ENCODE results near the gene APIP. TPM values are rescaled to one million over a fixed set of nuclear protein-coding genes. Genes with fewer than 3 reads are reported as not detected.
"Not testable (repeated sequence)": the region's sequence is repeated elsewhere in the genome, so short reads cannot be mapped to it uniquely, and the experiment has no call there.

The APIP gene
- total and polyA plus RNA-seq, 2 donors (not counting 1 experiment from before 2014, with no cell fraction given): 32.2 to 32.7 TPM

DNA sequence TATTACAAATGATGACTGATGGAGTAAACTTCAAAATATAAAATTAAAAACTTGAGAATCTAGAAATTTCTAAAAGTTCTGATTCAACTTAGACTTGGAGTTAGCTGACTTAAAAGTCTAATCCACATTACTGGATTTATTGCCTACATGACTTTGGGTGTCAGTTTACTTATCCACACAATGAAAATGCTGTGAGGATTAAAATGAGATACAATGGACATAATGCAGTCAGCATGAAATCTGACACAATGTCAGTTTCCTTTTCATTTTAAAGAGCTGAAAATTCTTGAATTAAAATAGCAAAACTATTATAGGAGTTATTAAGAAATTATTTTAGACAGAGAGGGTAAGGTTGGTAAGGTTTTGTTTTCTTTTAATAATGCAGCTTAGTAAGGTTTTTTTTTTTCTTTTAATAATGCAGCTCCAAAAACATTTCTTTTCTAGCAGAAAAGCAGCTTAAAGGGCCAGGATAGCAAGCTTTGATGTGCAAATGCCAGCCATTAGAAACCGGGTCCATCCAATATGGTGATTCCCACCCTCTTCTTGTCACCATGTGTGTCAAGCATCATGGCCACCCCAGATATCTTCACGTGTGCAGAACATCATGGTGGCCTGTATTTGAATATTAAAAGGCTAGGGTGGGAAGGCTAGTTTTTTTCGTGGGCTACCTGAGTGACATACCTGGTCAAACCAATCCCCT lies 18.9 kb downstream of the APIP start:
- Histone ChIP-seq H2AFZ (ENCODE audit: low read length) (no peak overlapping the region), H3K36me3 (ENCODE audit: control insufficient read depth, insufficient read depth, low read length) (no peaks in the 10 kb centered on the region), H3K4me2 (ENCODE audit: extremely low read depth, insufficient read depth, low read length) (no peak overlapping the region), H3K27ac (ENCODE audit: insufficient read depth, low read length) (no peak overlapping the region), H3K27me3 (ENCODE audit: control insufficient read depth, insufficient read depth, low read length) (no peaks in the 10 kb centered on the region), H4K20me1 (ENCODE audit: control insufficient read depth, extremely low read depth, insufficient read depth, low read length) (no peaks in the 10 kb centered on the region), H3K9ac (ENCODE audit: insufficient read depth, low read length) (no peak overlapping the region), H3K4me1 (ENCODE audit: control insufficient read depth, extremely low read depth, insufficient read depth, low read length) (no peaks in the 10 kb centered on the region), H3K4me3 (replicated peaks in 1 of 4; ENCODE audit: control extremely low read depth in 1 of 4, insufficient read depth in 1 of 4, low read depth in 3 of 4, low read length in 4 of 4) (no peak overlapping the region), H3K79me2 (ENCODE audit: control insufficient read depth, insufficient read depth, low read length) (peaks cover 2% of the 10 kb centered on the region), H3K9me3 (ENCODE audit: control insufficient read depth, insufficient read depth, low read depth, low read length) (no peaks in the 10 kb centered on the region)
- TF ChIP-seq, protein P1, sequence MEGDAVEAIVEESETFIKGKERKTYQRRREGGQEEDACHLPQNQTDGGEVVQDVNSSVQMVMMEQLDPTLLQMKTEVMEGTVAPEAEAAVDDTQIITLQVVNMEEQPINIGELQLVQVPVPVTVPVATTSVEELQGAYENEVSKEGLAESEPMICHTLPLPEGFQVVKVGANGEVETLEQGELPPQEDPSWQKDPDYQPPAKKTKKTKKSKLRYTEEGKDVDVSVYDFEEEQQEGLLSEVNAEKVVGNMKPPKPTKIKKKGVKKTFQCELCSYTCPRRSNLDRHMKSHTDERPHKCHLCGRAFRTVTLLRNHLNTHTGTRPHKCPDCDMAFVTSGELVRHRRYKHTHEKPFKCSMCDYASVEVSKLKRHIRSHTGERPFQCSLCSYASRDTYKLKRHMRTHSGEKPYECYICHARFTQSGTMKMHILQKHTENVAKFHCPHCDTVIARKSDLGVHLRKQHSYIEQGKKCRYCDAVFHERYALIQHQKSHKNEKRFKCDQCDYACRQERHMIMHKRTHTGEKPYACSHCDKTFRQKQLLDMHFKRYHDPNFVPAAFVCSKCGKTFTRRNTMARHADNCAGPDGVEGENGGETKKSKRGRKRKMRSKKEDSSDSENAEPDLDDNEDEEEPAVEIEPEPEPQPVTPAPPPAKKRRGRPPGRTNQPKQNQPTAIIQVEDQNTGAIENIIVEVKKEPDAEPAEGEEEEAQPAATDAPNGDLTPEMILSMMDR (conservative IDR thresholded peaks at IDR 0.05 in 1 of 2, IDR thresholded peaks at IDR 0.05 in 1 of 2; ENCODE audit: low read depth in 1 of 2, low read length in 2 of 2): no peak
- TF ChIP-seq EZH2 (IDR thresholded peaks at IDR 0.05; ENCODE audit: low read length, missing control alignments): no peak
- DNase-seq (ENCODE audit: low read depth in 2 of 2): no peak

DNA sequence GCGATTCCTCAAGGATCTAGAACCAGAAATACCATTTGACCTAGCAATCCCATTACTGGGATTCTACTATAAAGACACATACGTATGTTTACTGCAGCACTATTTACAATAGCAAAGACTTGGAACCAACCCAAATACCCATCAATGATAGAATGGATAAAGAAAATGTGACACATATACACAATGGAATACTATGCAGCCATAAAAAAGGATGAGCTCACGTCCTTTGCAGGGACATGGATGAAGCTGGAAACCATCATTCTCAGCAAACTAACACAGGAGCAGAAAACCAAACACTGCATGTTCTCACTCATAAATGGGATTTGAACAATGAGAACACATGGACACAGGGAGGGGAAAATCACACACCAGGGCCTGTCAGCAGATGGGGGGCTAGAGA lies 20.0 kb downstream of the APIP start:
- not testable (repeated sequence) for H3K4me1 ChIP-seq (ENCODE audit: control insufficient read depth, extremely low read depth, insufficient read depth, low read length); H4K20me1 ChIP-seq (ENCODE audit: control insufficient read depth, extremely low read depth, insufficient read depth, low read length); H3K27ac ChIP-seq (ENCODE audit: insufficient read depth, low read length); H2AFZ ChIP-seq (ENCODE audit: low read length); DNase-seq (ENCODE audit: low read depth in 2 of 2); H3K4me2 ChIP-seq (ENCODE audit: extremely low read depth, insufficient read depth, low read length); H3K4me3 ChIP-seq (replicated peaks in 1 of 4; ENCODE audit: control extremely low read depth in 1 of 4, insufficient read depth in 1 of 4, low read depth in 3 of 4, low read length in 4 of 4); H3K9ac ChIP-seq (ENCODE audit: insufficient read depth, low read length); H3K36me3 ChIP-seq (ENCODE audit: control insufficient read depth, insufficient read depth, low read length); H3K27me3 ChIP-seq (ENCODE audit: control insufficient read depth, insufficient read depth, low read length); H3K79me2 ChIP-seq (ENCODE audit: control insufficient read depth, insufficient read depth, low read length); H3K9me3 ChIP-seq (ENCODE audit: control insufficient read depth, insufficient read depth, low read depth, low read length)

DNA sequence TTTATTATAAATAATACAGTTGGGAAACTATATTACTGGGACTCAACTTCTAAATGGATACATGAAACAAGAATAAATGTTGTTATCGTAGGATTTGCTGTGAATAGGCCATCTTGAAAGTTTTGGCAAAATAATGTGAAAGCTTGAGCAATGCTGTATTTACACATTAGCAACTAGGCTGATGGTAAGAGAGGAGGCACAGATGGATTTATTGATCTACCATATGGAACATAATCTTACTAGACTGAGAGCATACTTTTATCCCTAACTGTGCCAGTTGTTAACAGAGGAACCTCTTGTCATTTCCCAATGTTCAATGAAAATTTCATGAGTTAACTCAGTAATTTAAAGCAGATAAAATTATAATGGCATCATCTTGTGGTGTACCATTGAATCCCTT lies 22.8 kb downstream of the APIP start:
- no peak for TF ChIP-seq EZH2 (IDR thresholded peaks at IDR 0.05; ENCODE audit: low read length, missing control alignments)
- TF ChIP-seq, protein P1 (conservative IDR thresholded peaks at IDR 0.05 in 1 of 2, IDR thresholded peaks at IDR 0.05 in 1 of 2; ENCODE audit: low read depth in 1 of 2, low read length in 2 of 2): no peak
- H3K27ac ChIP-seq (ENCODE audit: insufficient read depth, low read length): no peak overlapping the region
- no peak overlapping the region for H3K4me2 ChIP-seq (ENCODE audit: extremely low read depth, insufficient read depth, low read length)
- H2AFZ ChIP-seq (ENCODE audit: low read length): no peak overlapping the region
- no peak overlapping the region for H3K4me3 ChIP-seq (replicated peaks in 1 of 4; ENCODE audit: control extremely low read depth in 1 of 4, insufficient read depth in 1 of 4, low read depth in 3 of 4, low read length in 4 of 4)
- H3K79me2 ChIP-seq (ENCODE audit: control insufficient read depth, insufficient read depth, low read length): no peaks in the 10 kb centered on the region
- H3K9ac ChIP-seq (ENCODE audit: insufficient read depth, low read length): no peak overlapping the region
- no peaks in the 10 kb centered on the region for H3K27me3 ChIP-seq (ENCODE audit: control insufficient read depth, insufficient read depth, low read length)
- no peaks in the 10 kb centered on the region for H4K20me1 ChIP-seq (ENCODE audit: control insufficient read depth, extremely low read depth, insufficient read depth, low read length)
- H3K36me3 ChIP-seq (ENCODE audit: control insufficient read depth, insufficient read depth, low read length): no peaks in the 10 kb centered on the region
- peak in 1 of 2 donors; percentile 42 for DNase-seq (ENCODE audit: low read depth in 2 of 2)
- H3K4me1 ChIP-seq (ENCODE audit: control insufficient read depth, extremely low read depth, insufficient read depth, low read length): no peaks in the 10 kb centered on the region
- no peaks in the 10 kb centered on the region for H3K9me3 ChIP-seq (ENCODE audit: control insufficient read depth, insufficient read depth, low read depth, low read length)

Measured in fibroblast of lung (primary cell).